ENCODE measurements around the gene TMED4.

Gene TMED4

GRCh38 chr7:44581879-44582603, at the start of gene TMED4:
Gene TMED4, minus strand, starts transcription at chr7:44582231. Its CDS starts 25 bp downstream, at chr7:44582206.
- Histone ChIP-seq H3K9ac (ENCODE audit: low read depth, low read length) (peak within 1 kb of the TSS; percentile 78), H3K9me3 (ENCODE audit: control insufficient read depth, insufficient read depth, low read length) (no peaks in the 10 kb centered on the region), H3K36me3 (ENCODE audit: control insufficient read depth, insufficient read depth, low read length) (peaks cover 31% of the 10 kb centered on the region), H3K4me1 (ENCODE audit: control insufficient read depth, insufficient read depth, low read length) (peaks cover 4% of the 10 kb centered on the region; the same call in 1 of the 2 replicates), H3K27me3 (ENCODE audit: control insufficient read depth, insufficient read depth, low read length) (no peaks in the 10 kb centered on the region), H3K4me3 (ENCODE audit: low read depth, low read length) (peak within 1 kb of the TSS; percentile 84), H3K27ac (ENCODE audit: low read depth, low read length) (peak within 1 kb of the TSS; percentile 92)

DNA sequence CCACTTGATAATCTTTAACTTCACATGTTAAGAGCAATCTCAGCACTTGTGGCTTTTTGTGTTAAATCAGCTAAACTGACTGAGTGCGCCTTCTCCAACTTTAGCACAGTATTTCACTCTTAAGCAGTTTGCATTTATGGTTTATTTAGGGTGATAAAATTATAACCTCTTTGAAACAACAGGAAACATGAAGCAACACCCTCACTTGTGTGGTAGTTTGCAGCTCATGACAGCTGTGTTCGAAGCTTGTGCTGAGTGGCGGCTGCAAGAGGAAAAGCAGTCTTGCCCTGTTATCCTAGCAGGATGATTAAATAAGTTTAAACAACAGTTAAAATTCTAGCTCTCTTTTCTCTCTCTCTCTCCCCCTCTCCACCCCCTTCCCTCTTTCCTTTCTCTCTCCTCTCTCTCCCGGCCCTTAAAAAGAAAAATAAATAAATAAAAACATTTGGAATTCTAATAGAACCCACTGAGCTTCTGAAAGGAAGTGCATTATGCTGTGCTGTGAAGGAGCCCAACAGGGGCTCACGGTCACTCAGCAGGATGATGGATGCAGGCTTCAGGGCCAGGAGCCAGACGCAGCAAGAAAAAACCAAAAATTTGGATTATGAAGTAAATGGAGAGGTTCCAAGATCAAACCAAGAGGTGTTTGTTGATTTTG, 49.6 kb upstream of the TMED4 start:
- Histone ChIP-seq H3K27me3 (ENCODE audit: control insufficient read depth, insufficient read depth, low read length) (no peaks in the 10 kb centered on the region), H3K27ac (ENCODE audit: low read depth, low read length) (peak overlapping the region; percentile 68), H3K4me3 (ENCODE audit: low read depth, low read length) (no peak overlapping the region), H3K4me1 (ENCODE audit: control insufficient read depth, insufficient read depth, low read length) (peaks cover 27% of the 10 kb centered on the region), H3K9ac (ENCODE audit: low read depth, low read length) (no peak overlapping the region), H3K9me3 (ENCODE audit: control insufficient read depth, insufficient read depth, low read length) (no peaks in the 10 kb centered on the region), H3K36me3 (ENCODE audit: control insufficient read depth, insufficient read depth, low read length) (peaks cover 21% of the 10 kb centered on the region)

GRCh38 chr7:44630792-44631457, 48.9 kb upstream of the TMED4 start:
- Histone ChIP-seq H3K27me3 (ENCODE audit: control insufficient read depth, insufficient read depth, low read length) (no peaks in the 10 kb centered on the region), H3K36me3 (ENCODE audit: control insufficient read depth, insufficient read depth, low read length) (peaks cover 24% of the 10 kb centered on the region), H3K27ac (ENCODE audit: low read depth, low read length) (peak overlapping the region; percentile 68), H3K9me3 (ENCODE audit: control insufficient read depth, insufficient read depth, low read length) (no peaks in the 10 kb centered on the region), H3K9ac (ENCODE audit: low read depth, low read length) (no peak overlapping the region), H3K4me1 (ENCODE audit: control insufficient read depth, insufficient read depth, low read length) (peaks cover 20% of the 10 kb centered on the region), H3K4me3 (ENCODE audit: low read depth, low read length) (no peak overlapping the region)

GRCh38 chr7:44629829-44630522, 47.9 kb upstream of the TMED4 start:
- peaks cover 34% of the 10 kb centered on the region for H3K36me3 ChIP-seq (ENCODE audit: control insufficient read depth, insufficient read depth, low read length)
- no peak overlapping the region for H3K4me3 ChIP-seq (ENCODE audit: low read depth, low read length)
- no peaks in the 10 kb centered on the region for H3K9me3 ChIP-seq (ENCODE audit: control insufficient read depth, insufficient read depth, low read length)
- H3K27me3 ChIP-seq (ENCODE audit: control insufficient read depth, insufficient read depth, low read length) = no peaks in the 10 kb centered on the region
- H3K4me1 ChIP-seq (ENCODE audit: control insufficient read depth, insufficient read depth, low read length) = peaks cover 18% of the 10 kb centered on the region
- H3K9ac ChIP-seq (ENCODE audit: low read depth, low read length) = no peak overlapping the region
- H3K27ac ChIP-seq (ENCODE audit: low read depth, low read length) = no peak overlapping the region

GRCh38 chr7:44626620-44627019, 44.6 kb upstream of the TMED4 start:
- peaks cover 37% of the 10 kb centered on the region for H3K36me3 ChIP-seq (ENCODE audit: control insufficient read depth, insufficient read depth, low read length)
- H3K9ac ChIP-seq (ENCODE audit: low read depth, low read length) = no peak overlapping the region
- peaks cover 14% of the 10 kb centered on the region for H3K4me1 ChIP-seq (ENCODE audit: control insufficient read depth, insufficient read depth, low read length)
- no peaks in the 10 kb centered on the region for H3K27me3 ChIP-seq (ENCODE audit: control insufficient read depth, insufficient read depth, low read length)
- H3K4me3 ChIP-seq (ENCODE audit: low read depth, low read length) = no peak overlapping the region
- H3K27ac ChIP-seq (ENCODE audit: low read depth, low read length) = no peak overlapping the region
- no peaks in the 10 kb centered on the region for H3K9me3 ChIP-seq (ENCODE audit: control insufficient read depth, insufficient read depth, low read length)

DNA sequence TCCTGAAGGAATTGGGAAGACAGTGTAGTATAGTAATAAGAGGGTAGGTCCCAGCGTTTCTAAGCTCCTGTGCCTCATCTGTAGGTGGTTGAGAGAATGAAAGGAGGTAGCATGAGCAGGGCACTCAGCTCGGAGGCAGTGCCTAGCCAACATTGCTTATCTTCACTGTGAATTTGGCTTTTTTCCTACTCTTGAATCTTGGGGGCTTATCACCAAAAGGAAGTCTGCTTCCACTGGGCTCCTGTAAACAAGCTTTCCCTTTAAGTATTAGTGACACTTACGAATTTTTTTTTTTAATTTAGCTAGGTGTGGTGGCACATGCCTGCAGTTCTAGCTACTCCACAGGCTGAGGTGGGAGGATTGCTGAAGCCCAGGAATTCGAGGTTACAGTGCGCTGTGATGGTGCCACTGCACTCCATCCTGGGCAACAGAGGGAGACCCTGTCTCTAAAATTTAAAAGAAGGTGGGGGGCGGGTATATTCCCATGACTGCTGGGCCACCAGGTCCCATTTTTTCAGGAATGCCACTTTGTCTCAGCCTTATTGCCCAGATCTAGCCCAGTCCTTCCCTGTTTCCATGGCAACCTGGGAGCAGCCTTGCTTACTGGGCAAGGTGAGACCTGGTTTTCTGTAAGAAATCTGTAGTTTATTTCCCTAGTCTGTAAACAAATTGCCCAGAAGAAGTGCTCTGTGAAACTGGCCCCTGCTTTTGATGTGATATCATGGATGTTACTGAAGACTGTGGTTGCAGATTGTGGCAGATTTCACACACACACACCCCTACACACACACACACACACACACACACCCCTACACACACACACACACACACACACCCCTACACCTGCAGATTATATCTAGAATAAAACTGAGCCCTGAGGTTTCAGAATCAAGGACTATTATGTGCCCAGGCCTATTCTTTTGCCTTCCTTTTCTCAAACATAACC, 43.8 kb upstream of the TMED4 start:
- Histone ChIP-seq H3K36me3 (ENCODE audit: control insufficient read depth, insufficient read depth, low read length) (peaks cover 37% of the 10 kb centered on the region), H3K9me3 (ENCODE audit: control insufficient read depth, insufficient read depth, low read length) (no peaks in the 10 kb centered on the region), H3K9ac (ENCODE audit: low read depth, low read length) (no peak overlapping the region), H3K4me3 (ENCODE audit: low read depth, low read length) (no peak overlapping the region), H3K27me3 (ENCODE audit: control insufficient read depth, insufficient read depth, low read length) (no peaks in the 10 kb centered on the region), H3K27ac (ENCODE audit: low read depth, low read length) (no peak overlapping the region), H3K4me1 (ENCODE audit: control insufficient read depth, insufficient read depth, low read length) (peaks cover 6% of the 10 kb centered on the region)

DNA sequence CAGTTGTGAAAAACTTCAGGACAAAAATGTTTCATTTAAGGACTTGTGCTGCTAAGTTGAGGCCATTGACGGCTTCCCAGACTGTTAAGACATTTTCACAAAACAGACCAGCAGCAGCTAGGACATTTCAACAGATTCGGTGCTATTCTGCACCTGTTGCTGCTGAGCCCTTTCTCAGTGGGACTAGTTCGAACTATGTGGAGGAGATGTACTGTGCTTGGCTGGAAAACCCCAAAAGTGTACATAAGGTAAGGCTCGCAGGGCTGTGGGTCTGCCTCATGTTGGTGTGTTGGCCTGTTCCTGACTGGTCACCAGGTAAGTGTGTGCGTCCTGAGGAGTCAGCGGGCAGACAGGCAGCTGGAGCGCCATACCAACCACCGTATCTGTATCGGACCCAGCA, 42.3 kb upstream of the TMED4 start:
- H3K27me3 ChIP-seq (ENCODE audit: control insufficient read depth, insufficient read depth, low read length) = no peaks in the 10 kb centered on the region
- H3K4me3 ChIP-seq (ENCODE audit: low read depth, low read length) = no peak overlapping the region
- no peaks in the 10 kb centered on the region for H3K4me1 ChIP-seq (ENCODE audit: control insufficient read depth, insufficient read depth, low read length)
- no peaks in the 10 kb centered on the region for H3K9me3 ChIP-seq (ENCODE audit: control insufficient read depth, insufficient read depth, low read length)
- no peak overlapping the region for H3K9ac ChIP-seq (ENCODE audit: low read depth, low read length)
- peaks cover 30% of the 10 kb centered on the region for H3K36me3 ChIP-seq (ENCODE audit: control insufficient read depth, insufficient read depth, low read length)
- no peak overlapping the region for H3K27ac ChIP-seq (ENCODE audit: low read depth, low read length)

DNA sequence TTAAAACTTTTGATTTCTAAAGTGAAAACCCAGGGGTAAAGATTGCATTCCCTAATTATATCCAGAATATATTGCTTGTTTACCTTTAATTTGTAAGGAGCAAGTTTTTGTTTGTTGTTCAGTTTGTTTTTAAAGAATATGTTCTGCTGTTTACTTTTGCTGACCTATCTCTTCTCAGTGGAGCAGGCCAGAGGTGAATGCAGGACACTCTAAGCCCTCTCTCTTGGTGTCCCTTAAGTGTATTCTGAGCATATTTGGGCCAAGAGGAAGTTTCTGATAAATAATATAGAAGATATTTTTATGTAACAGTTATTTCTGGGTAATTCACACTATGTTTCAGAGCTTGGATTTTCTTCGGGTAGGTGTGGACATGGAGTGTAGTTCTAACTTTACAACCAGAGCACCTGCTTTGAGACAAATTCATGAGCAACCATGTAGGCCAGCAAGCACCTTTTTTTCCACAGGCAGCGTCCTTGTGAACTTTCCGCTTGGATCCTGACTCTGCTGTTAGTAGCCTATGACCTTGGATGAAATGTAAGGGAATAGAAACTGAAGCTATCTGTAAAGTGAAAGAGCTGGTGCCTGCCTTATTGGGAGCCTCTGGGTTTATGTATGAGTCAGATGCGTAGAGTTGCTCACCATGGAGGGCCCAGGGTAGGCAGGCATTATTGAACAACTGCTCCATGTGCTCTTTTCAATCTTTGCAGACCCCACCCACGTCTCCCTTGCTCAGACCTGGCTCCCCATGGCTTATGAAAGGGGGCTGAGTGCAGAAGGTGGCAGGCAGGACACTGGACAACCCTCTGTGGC, 40.5 kb upstream of the TMED4 start:
- Histone ChIP-seq H3K9ac (ENCODE audit: low read depth, low read length) (no peak overlapping the region), H3K36me3 (ENCODE audit: control insufficient read depth, insufficient read depth, low read length) (peaks cover 22% of the 10 kb centered on the region), H3K4me1 (ENCODE audit: control insufficient read depth, insufficient read depth, low read length) (0 out of 2 replicates have a peak, but pooled peaks cover 3% of the 10 kb centered on the region), H3K4me3 (ENCODE audit: low read depth, low read length) (no peak overlapping the region), H3K27me3 (ENCODE audit: control insufficient read depth, insufficient read depth, low read length) (no peaks in the 10 kb centered on the region), H3K9me3 (ENCODE audit: control insufficient read depth, insufficient read depth, low read length) (no peaks in the 10 kb centered on the region), H3K27ac (ENCODE audit: low read depth, low read length) (no peak overlapping the region)

DNA sequence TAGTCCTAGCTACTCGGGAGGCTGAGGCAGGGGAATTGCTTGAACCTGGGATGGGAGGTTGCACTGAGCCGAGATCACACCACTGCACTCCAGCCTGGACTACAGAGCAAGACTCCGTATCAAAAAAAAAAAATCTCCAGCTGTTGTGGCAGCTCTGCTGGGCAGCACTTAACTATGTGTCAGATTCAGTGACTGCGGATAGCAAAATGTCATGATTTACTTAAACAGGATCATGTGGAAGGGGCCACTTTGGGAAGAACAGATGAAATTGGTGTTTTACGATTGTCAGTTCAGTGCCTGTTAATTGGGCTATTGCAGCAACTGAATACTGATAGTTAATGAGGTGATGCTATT, 39.7 kb upstream of the TMED4 start:
- no peaks in the 10 kb centered on the region for H3K27me3 ChIP-seq (ENCODE audit: control insufficient read depth, insufficient read depth, low read length)
- peaks cover 22% of the 10 kb centered on the region for H3K36me3 ChIP-seq (ENCODE audit: control insufficient read depth, insufficient read depth, low read length)
- H3K9me3 ChIP-seq (ENCODE audit: control insufficient read depth, insufficient read depth, low read length) = no peaks in the 10 kb centered on the region
- H3K4me3 ChIP-seq (ENCODE audit: low read depth, low read length) = no peak overlapping the region
- H3K27ac ChIP-seq (ENCODE audit: low read depth, low read length) = no peak overlapping the region
- H3K4me1 ChIP-seq (ENCODE audit: control insufficient read depth, insufficient read depth, low read length) = 0 out of 2 replicates have a peak, but pooled peaks cover 3% of the 10 kb centered on the region
- no peak overlapping the region for H3K9ac ChIP-seq (ENCODE audit: low read depth, low read length)

All from HUES48 (cell line).